ENCODE results near the gene WNT3. TPM values are rescaled to one million over a fixed set of nuclear protein-coding genes. Genes with fewer than 3 reads are reported as not detected.
"Not testable (repeated sequence)": the region's sequence is repeated elsewhere in the genome, so short reads cannot be mapped to it uniquely, and the experiment has no call there.

The WNT3 gene
- polyA plus RNA-seq, 2 of the 4 experiments (the other 2 are of a cell fraction): 8.3 to 10.8 TPM

GRCh38 chr17:46770439-46770817, 48.1 kb downstream of the WNT3 start:
- no peak for DNase-seq (ENCODE audit: low read depth in 1 of 2, low spot score in 1 of 2)
- H3K27ac ChIP-seq: peak overlapping the region; percentile 86 to 94
- peak in 1 of 2 experiments; percentile 22; a peak in 3 of 6 replicates for ATAC-seq
- peak overlapping the region; percentile 57 for H3K4me3 ChIP-seq
- ChIA-PET POLR2A (interaction anchor here (0.6 to 0.7 kb wide), 4 partner anchors 11 to 65 kb away, joined by 3 read pairs; no protein-coding TSS in a partner anchor), CTCF (interaction anchor here (1.0 to 1.6 kb wide), 2 partner anchors 8 to 65 kb away, joined by 3 read pairs; no protein-coding TSS in a partner anchor)
- no peak for FAIRE-seq
- H3K4me1 ChIP-seq: peaks cover 32% of the 10 kb centered on the region
- 87% methylated on average over 14 of the region's 14 CpGs for whole genome bisulfite sequencing (ENCODE audit: missing lambda C conversion rate)
- TF ChIP-seq CHD4 (IDR thresholded peaks at IDR 0.05; ENCODE audit: borderline replicate concordance): no peak
- no peak for TF ChIP-seq KDM5A (IDR thresholded peaks at IDR 0.05)
- no peak for TF ChIP-seq CBX8 (IDR thresholded peaks at IDR 0.05)
- TF ChIP-seq, protein P1, sequence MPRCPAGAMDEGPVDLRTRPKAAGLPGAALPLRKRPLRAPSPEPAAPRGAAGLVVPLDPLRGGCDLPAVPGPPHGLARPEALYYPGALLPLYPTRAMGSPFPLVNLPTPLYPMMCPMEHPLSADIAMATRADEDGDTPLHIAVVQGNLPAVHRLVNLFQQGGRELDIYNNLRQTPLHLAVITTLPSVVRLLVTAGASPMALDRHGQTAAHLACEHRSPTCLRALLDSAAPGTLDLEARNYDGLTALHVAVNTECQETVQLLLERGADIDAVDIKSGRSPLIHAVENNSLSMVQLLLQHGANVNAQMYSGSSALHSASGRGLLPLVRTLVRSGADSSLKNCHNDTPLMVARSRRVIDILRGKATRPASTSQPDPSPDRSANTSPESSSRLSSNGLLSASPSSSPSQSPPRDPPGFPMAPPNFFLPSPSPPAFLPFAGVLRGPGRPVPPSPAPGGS (IDR thresholded peaks at IDR 0.05): no peak
- no peak for TF ChIP-seq CHD2 (IDR thresholded peaks at IDR 0.05; ENCODE audit: low read length, partially characterized antibody)
- H3K9me3 ChIP-seq: no peaks in the 10 kb centered on the region
- peak overlapping the region; percentile 89 for H3K4me2 ChIP-seq

- POLR2A ChIA-PET: no interaction called here
- ATAC-seq (no peak), FAIRE-seq (no peak), DNase-seq (ENCODE audit: low read depth in 1 of 2, low spot score in 1 of 2) (no peak)
- Histone ChIP-seq H3K4me2 (peak overlapping the region; percentile 89), H3K4me1 (peaks cover 39% of the 10 kb centered on the region), H3K27ac (peak overlapping the region in 1 of 2 experiments; percentile 94; a peak in 5 of 6 replicates), H3K9me3 (no peaks in the 10 kb centered on the region), H3K4me3 (no peak overlapping the region)
- TF ChIP-seq HOXB13 (CRISPR knock-in tag; IDR thresholded peaks at IDR 0.05; ENCODE audit: low read depth) (no peak), EP300 (IDR thresholded peaks at IDR 0.05) (no peak), ZNF302 (CRISPR knock-in tag; IDR thresholded peaks at IDR 0.05) (no peak), KDM1A (IDR thresholded peaks at IDR 0.05; ENCODE audit: low read depth) (no peak), RCOR1 (IDR thresholded peaks at IDR 0.05; ENCODE audit: low read depth, low read length) (no peak), ELK1 (IDR thresholded peaks at IDR 0.05; ENCODE audit: low read depth, low read length) (no peak), FOSL2 (IDR thresholded peaks at IDR 0.05) (no peak), FOSL2 (CRISPR knock-in tag; IDR thresholded peaks at IDR 0.05) (no peak), ZC3H11A (IDR thresholded peaks at IDR 0.05) (no peak), KDM5A (IDR thresholded peaks at IDR 0.05) (no peak), CHD2 (IDR thresholded peaks at IDR 0.05; ENCODE audit: low read length, partially characterized antibody) (no peak)
- TF ChIP-seq, protein P1 (IDR thresholded peaks at IDR 0.05): no peak
- 93% methylated on average over 47 of the region's 56 CpGs for WGBS (ENCODE audit: missing lambda C conversion rate)
- CTCF ChIA-PET: interaction anchor here (0.9 to 1.0 kb wide), 2 partner anchors 12 to 66 kb away, joined by 3 read pairs; no protein-coding TSS in a partner anchor
These were observed 48.7 kb downstream of the WNT3 start for GRCh38 chr17:46769531-46770438.

GRCh38 chr17:46768896-46769295, 49.6 kb downstream of the WNT3 start:
- POLR2A ChIA-PET; H3K27ac ChIP-seq; H3K4me3 ChIP-seq; H3K9me3 ChIP-seq; ATAC-seq; FAIRE-seq; H3K4me2 ChIP-seq; DNase-seq (ENCODE audit: low read depth in 1 of 2, low spot score in 1 of 2): not testable (repeated sequence)
- CTCF ChIA-PET: interaction anchor here (2.7 kb wide), 1 partner anchor 53 kb away, joined by 5 read pairs; no protein-coding TSS in a partner anchor
- H3K4me1 ChIP-seq: peaks cover 42% of the 10 kb centered on the region
- 95% methylated on average over 14 of the region's 14 CpGs for WGBS (ENCODE audit: missing lambda C conversion rate)

DNA sequence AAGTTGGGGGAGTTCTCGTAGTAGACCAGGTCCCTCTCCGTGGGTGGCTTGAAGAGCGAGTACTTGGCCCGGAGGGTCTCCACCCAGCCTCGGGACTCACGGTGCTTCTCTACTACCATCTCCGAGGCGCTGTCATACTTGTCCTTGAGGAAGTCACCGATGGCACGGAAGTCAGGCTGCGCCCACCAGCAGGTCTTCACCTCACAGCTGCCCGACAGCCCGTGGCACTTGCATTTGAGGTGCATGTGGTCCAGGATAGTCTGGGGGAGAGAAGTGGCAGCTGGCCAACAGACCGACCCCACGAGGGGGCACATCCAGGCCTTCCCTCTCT, 50.0 kb downstream of the WNT3 start:
- ChIA-PET POLR2A (no interaction called here), CTCF (interaction anchor here (2.7 kb wide), 1 partner anchor 54 kb away, joined by 5 read pairs; no protein-coding TSS in a partner anchor)
- WGBS (ENCODE audit: missing lambda C conversion rate): 96% methylated on average over 15 of the region's 15 CpGs
- no peak for DNase-seq (ENCODE audit: low read depth in 1 of 2, low spot score in 1 of 2)
- FAIRE-seq: no peak
- Histone ChIP-seq H3K4me3 (no peak overlapping the region), H3K4me1 (peaks cover 40% of the 10 kb centered on the region), H3K4me2 (no peak overlapping the region), H3K27ac (no peak overlapping the region), H3K9me3 (no peaks in the 10 kb centered on the region)
- no peak for ATAC-seq
- no peak for TF ChIP-seq KDM5A (IDR thresholded peaks at IDR 0.05)
- no peak for TF ChIP-seq RFX5 (IDR thresholded peaks at IDR 0.05)
- no peak for TF ChIP-seq HEYL (CRISPR knock-in tag; IDR thresholded peaks at IDR 0.05)
- TF ChIP-seq, protein P2, sequence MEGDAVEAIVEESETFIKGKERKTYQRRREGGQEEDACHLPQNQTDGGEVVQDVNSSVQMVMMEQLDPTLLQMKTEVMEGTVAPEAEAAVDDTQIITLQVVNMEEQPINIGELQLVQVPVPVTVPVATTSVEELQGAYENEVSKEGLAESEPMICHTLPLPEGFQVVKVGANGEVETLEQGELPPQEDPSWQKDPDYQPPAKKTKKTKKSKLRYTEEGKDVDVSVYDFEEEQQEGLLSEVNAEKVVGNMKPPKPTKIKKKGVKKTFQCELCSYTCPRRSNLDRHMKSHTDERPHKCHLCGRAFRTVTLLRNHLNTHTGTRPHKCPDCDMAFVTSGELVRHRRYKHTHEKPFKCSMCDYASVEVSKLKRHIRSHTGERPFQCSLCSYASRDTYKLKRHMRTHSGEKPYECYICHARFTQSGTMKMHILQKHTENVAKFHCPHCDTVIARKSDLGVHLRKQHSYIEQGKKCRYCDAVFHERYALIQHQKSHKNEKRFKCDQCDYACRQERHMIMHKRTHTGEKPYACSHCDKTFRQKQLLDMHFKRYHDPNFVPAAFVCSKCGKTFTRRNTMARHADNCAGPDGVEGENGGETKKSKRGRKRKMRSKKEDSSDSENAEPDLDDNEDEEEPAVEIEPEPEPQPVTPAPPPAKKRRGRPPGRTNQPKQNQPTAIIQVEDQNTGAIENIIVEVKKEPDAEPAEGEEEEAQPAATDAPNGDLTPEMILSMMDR (IDR thresholded peaks at IDR 0.05): no peak
- no peak for TF ChIP-seq FOSL2 (IDR thresholded peaks at IDR 0.05)
- TF ChIP-seq FOSL2 (CRISPR knock-in tag; IDR thresholded peaks at IDR 0.05): no peak
- TF ChIP-seq FOSB (CRISPR knock-in tag; IDR thresholded peaks at IDR 0.05): no peak
- no peak for TF ChIP-seq ZC3H11A (IDR thresholded peaks at IDR 0.05)

Measured in A549 (cell line).